Type B pancreatic cell (in vitro differentiated cells): ENCODE data around the gene CHSY3. TPM values are rescaled to one million over a fixed set of nuclear protein-coding genes. Genes with fewer than 3 reads are reported as not detected.

Experiments used
- DNase-seq: peaks from one replicate; pipeline ENCODE4 v3.0.0; 2021; ENCODE audit warnings: mixed read lengths; ENCODE audit not compliant: unreplicated experiment; ENCODE audit errors: extremely low spot score
- H3K27ac Mint-ChIP-seq: 2 replicates; pipeline ENCODE4 v1.8.0; 2021; ENCODE audit warnings: mild to moderate bottlenecking, mixed read lengths
- H3K27me3 Mint-ChIP-seq: 2 replicates; pipeline ENCODE4 v1.8.0; 2021; ENCODE audit warnings: mixed read lengths
- H3K36me3 Mint-ChIP-seq: 2 replicates; pipeline ENCODE4 v1.8.0; 2021; ENCODE audit warnings: mixed read lengths
- H3K4me1 Mint-ChIP-seq: one replicate; pipeline ENCODE4 v1.8.0; 2021; ENCODE audit warnings: mixed read lengths; ENCODE audit not compliant: unreplicated experiment
- H3K4me3 Mint-ChIP-seq: 2 replicates; pipeline ENCODE4 v1.8.0; 2021; ENCODE audit warnings: mild to moderate bottlenecking, mixed read lengths
- H3K9me3 Mint-ChIP-seq: 2 replicates; pipeline ENCODE4 v1.8.0; 2021; ENCODE audit warnings: mixed read lengths
- CTCF ChIP-seq: fragments of 200-600 bp; sonication (generic); conservative IDR thresholded peaks from 2 replicates; pipeline ENCODE4 v1.5.0; 2021; ENCODE audit warnings: antibody characterized with exemption, mild to moderate bottlenecking
- total RNA-seq: library from RNA; stranded (reverse); gene quantifications from 2 replicates; pipeline ENCODE4 v1.2.1, GENCODE V29; 2021; ENCODE audit warnings: low replicate concordance

The CHSY3 gene
- total RNA-seq, 1 donor from 2014 or later = 4.9 TPM

GRCh38 chr5:130110328-130110727, 206.1 kb downstream of the CHSY3 start:
- Mint-ChIP-seq H3K4me3 (no peak overlapping the region), H3K9me3 (no peaks in the 10 kb centered on the region), H3K27me3 (no peaks in the 10 kb centered on the region), H3K4me1 (no peaks in the 10 kb centered on the region), H3K36me3 (no peaks in the 10 kb centered on the region), H3K27ac (no peak overlapping the region)
- no peak for TF ChIP-seq CTCF
- no peak for DNase-seq

- Mint-ChIP-seq H3K9me3 (no peaks in the 10 kb centered on the region), H3K36me3 (no peaks in the 10 kb centered on the region), H3K4me3 (no peak overlapping the region), H3K27ac (no peak overlapping the region), H3K27me3 (no peaks in the 10 kb centered on the region), H3K4me1 (no peaks in the 10 kb centered on the region)
- no peak for TF ChIP-seq CTCF
- no peak for DNase-seq
Measured at GRCh38 chr5:130111746-130112145, 207.5 kb downstream of the CHSY3 start.

- Mint-ChIP-seq H3K27me3 (no peaks in the 10 kb centered on the region), H3K36me3 (no peaks in the 10 kb centered on the region), H3K4me1 (no peaks in the 10 kb centered on the region), H3K4me3 (no peak overlapping the region), H3K9me3 (no peaks in the 10 kb centered on the region), H3K27ac (no peak overlapping the region)
- no peak for TF ChIP-seq CTCF
- DNase-seq = no peak
Measured at GRCh38 chr5:130112246-130112645, 208.0 kb downstream of the CHSY3 start.

- no peaks in the 10 kb centered on the region for H3K4me1 Mint-ChIP-seq
- H3K27ac Mint-ChIP-seq = no peak overlapping the region
- TF ChIP-seq CTCF = no peak
- no peaks in the 10 kb centered on the region for H3K27me3 Mint-ChIP-seq
- DNase-seq = no peak
- no peaks in the 10 kb centered on the region for H3K9me3 Mint-ChIP-seq
- no peaks in the 10 kb centered on the region for H3K36me3 Mint-ChIP-seq
- H3K4me3 Mint-ChIP-seq = no peak overlapping the region
Measured at GRCh38 chr5:130115686-130116085, 211.4 kb downstream of the CHSY3 start.

- DNase-seq = no peak
- Mint-ChIP-seq H3K4me1 (no peaks in the 10 kb centered on the region), H3K36me3 (no peaks in the 10 kb centered on the region), H3K27me3 (no peaks in the 10 kb centered on the region), H3K9me3 (no peaks in the 10 kb centered on the region), H3K4me3 (no peak overlapping the region), H3K27ac (no peak overlapping the region)
- TF ChIP-seq CTCF = no peak
Measured at GRCh38 chr5:130116462-130116861, 212.2 kb downstream of the CHSY3 start.

GRCh38 chr5:130116972-130117371, 212.7 kb downstream of the CHSY3 start:
- no peaks in the 10 kb centered on the region for H3K4me1 Mint-ChIP-seq

More at GRCh38 chr5:130116972-130117371, 212.7 kb downstream of the CHSY3 start:
- Mint-ChIP-seq H3K27ac (no peak overlapping the region), H3K4me3 (no peak overlapping the region), H3K36me3 (no peaks in the 10 kb centered on the region), H3K27me3 (no peaks in the 10 kb centered on the region), H3K9me3 (no peaks in the 10 kb centered on the region)
- no peak for DNase-seq
- TF ChIP-seq CTCF = no peak
